Caki2 (cell line): Measurements from ENCODE around the gene SLC6A12. TPM values are rescaled to one million over a fixed set of nuclear protein-coding genes. Genes with fewer than 3 reads are reported as not detected.

Experiments
- DNase-seq: peaks from one replicate; pipeline ENCODE4 v3.0.0-alpha.2; 2015; ENCODE audit warnings: low read depth
- in situ Hi-C: cut with HindIII; loops from 2 replicates; pipeline ENCODE4 v1.10.0; 2016; ENCODE audit warnings: low sequenced_read_pairs, low pct_unique_long_range_greater_than_20kb, mixed read lengths
- total RNA-seq: library from RNA; depleted of rRNA; stranded (reverse); fragments of >200 nt; shearing (Covaris generic); gene quantifications from 2 replicates; pipeline ENCODE4 v1.2.3, GENCODE V29; 2014; ENCODE audit warnings: low replicate concordance

Gene SLC6A12
- total RNA-seq, 1 experiment from 2014 or later, result 0.95 TPM

GRCh38 chr12:206746-207440 lies 7.1 kb downstream of the SLC6A12 start:
- no peak for DNase-seq
- in situ Hi-C loops, result no loop called here

GRCh38 chr12:205026-205425 lies 8.9 kb downstream of the SLC6A12 start:
- in situ Hi-C loops, result no loop called here

GRCh38 chr12:204261-204678 lies 9.7 kb downstream of the SLC6A12 start:
- in situ Hi-C loops, result no loop called here
- DNase-seq, result no peak

More at GRCh38 chr12:205026-205425, 8.9 kb downstream of the SLC6A12 start:
- DNase-seq, result no peak

- in situ Hi-C loops, result no loop called here
- DNase-seq, result no peak
Measured at GRCh38 chr12:203462-204260, 10.3 kb downstream of the SLC6A12 start.

GRCh38 chr12:203074-203461 lies 10.9 kb downstream of the SLC6A12 start:
- no peak for DNase-seq
- in situ Hi-C loops, result no loop called here

GRCh38 chr12:202081-202731 lies 11.8 kb downstream of the SLC6A12 start:
- DNase-seq, result no peak

GRCh38 chr12:201361-201760 lies 12.6 kb downstream of the SLC6A12 start:
- DNase-seq, result no peak
- in situ Hi-C loops, result no loop called here

More at GRCh38 chr12:202081-202731, 11.8 kb downstream of the SLC6A12 start:
- in situ Hi-C loops, result no loop called here

- in situ Hi-C loops, result no loop called here
- DNase-seq, result no peak
Measured at GRCh38 chr12:198705-199104, 15.3 kb downstream of the SLC6A12 start.

- no peak for DNase-seq
- in situ Hi-C loops, result no loop called here
Measured at GRCh38 chr12:197911-198695, 15.9 kb downstream of the SLC6A12 start.

GRCh38 chr12:197347-197746 lies 16.6 kb downstream of the SLC6A12 start:
- in situ Hi-C loops, result no loop called here
- no peak for DNase-seq

- in situ Hi-C loops, result no loop called here
- no peak for DNase-seq
Measured at GRCh38 chr12:196436-196835, 17.5 kb downstream of the SLC6A12 start.

GRCh38 chr12:195951-196350 lies 18.0 kb downstream of the SLC6A12 start:
- no peak for DNase-seq
- in situ Hi-C loops, result no loop called here

- in situ Hi-C loops, result no loop called here
- DNase-seq, result no peak
Measured at GRCh38 chr12:195156-195555, 18.8 kb downstream of the SLC6A12 start.

GRCh38 chr12:194276-194675 lies 19.7 kb downstream of the SLC6A12 start:
- no peak for DNase-seq
- in situ Hi-C loops, result no loop called here

- in situ Hi-C loops, result no loop called here
- no peak for DNase-seq
Measured at GRCh38 chr12:193261-193660, 20.7 kb downstream of the SLC6A12 start.

GRCh38 chr12:191541-191940 lies 22.4 kb downstream of the SLC6A12 start:
- in situ Hi-C loops, result no loop called here
- DNase-seq, result no peak

GRCh38 chr12:190881-191280 lies 23.1 kb downstream of the SLC6A12 start:
- DNase-seq, result no peak
- in situ Hi-C loops, result no loop called here

- in situ Hi-C loops, result no loop called here
- no peak for DNase-seq
Measured at GRCh38 chr12:189622-189962, 24.4 kb downstream of the SLC6A12 start.
